IMR-90 (cell line): ENCODE results near the gene FBN1. TPM values are rescaled to one million over a fixed set of nuclear protein-coding genes. Genes with fewer than 3 reads are reported as not detected.

Experiments used
- ATAC-seq: fragments of 200-7000 bp; cut with Tn5 transposase; 2 replicates; pipeline ENCODE4 v1.9.1; 2020; ENCODE audit warnings: low read depth, mild to moderate bottlenecking, moderate library complexity
- BruUV-seq: library from RNA; stranded (reverse); fragments of 400-500 nt; replicated peaks from 2 replicates; lab custom pipeline; 2021; lab: Mats Ljungman, UMichigan
- CTCF ChIA-PET: fragments of 300-600 bp; formaldehyde crosslinking; extraction: SDS; loops from one replicate; lab custom pipeline; 2021; ENCODE audit warnings: antibody characterized with exemption; lab: Yijun Ruan, JAX
- POLR2A ChIA-PET: fragments of 300-600 bp; sonication (Branson Sonifier 250); formaldehyde crosslinking; loops from one replicate; lab custom pipeline; 2022; ENCODE audit warnings: antibody characterized with exemption; ENCODE audit not compliant: unreplicated experiment; lab: Charles Lee
- DNase-seq: peaks from one replicate; pipeline ENCODE4 v3.0.0; 2013
- H2AFZ ChIP-seq: replicated peaks from 2 replicates; pipeline ENCODE3; 2013; ENCODE audit warnings: low read length, mild to moderate bottlenecking; ENCODE audit not compliant: poor library complexity
- H2AK5ac ChIP-seq: 2 replicates; pipeline ENCODE4 v1.6.1; 2013; ENCODE audit warnings: low read depth, low read length, inconsistent platforms
- H2AK9ac ChIP-seq: replicated peaks from 2 replicates; pipeline ENCODE3; 2013; ENCODE audit warnings: mild to moderate bottlenecking, low read depth, low read length, moderate library complexity; ENCODE audit not compliant: poor library complexity
- H2BK120ac ChIP-seq: 2 replicates; pipeline ENCODE4 v1.6.1; 2013; ENCODE audit warnings: low read depth, low read length, inconsistent platforms
- H2BK15ac ChIP-seq: 3 replicates; pipeline ENCODE4 v1.6.1; 2013; ENCODE audit warnings: low read depth, low read length, inconsistent platforms
- H2BK20ac ChIP-seq: 2 replicates; pipeline ENCODE4 v1.6.1; 2013; ENCODE audit warnings: low read depth, mild to moderate bottlenecking, inconsistent platforms, low read length, moderate library complexity
- H2BK5ac ChIP-seq: 2 replicates; pipeline ENCODE4 v1.6.1; 2013; ENCODE audit warnings: mild to moderate bottlenecking, low read depth, low read length, inconsistent platforms; ENCODE audit not compliant: poor library complexity, severe bottlenecking
- H3K14ac ChIP-seq: replicated peaks from 2 replicates; pipeline ENCODE4 v1.6.1; 2013; ENCODE audit warnings: low read depth, low read length, inconsistent platforms
- H3K18ac ChIP-seq: 2 replicates; pipeline ENCODE4 v1.6.1; 2013; ENCODE audit warnings: low read depth, low read length, control low read depth
- H3K23ac ChIP-seq: 2 replicates; pipeline ENCODE4 v1.6.1; 2013; ENCODE audit warnings: low read depth, low read length, inconsistent platforms
- H3K27ac ChIP-seq: 2 replicates; pipeline ENCODE4 v1.5.1; 2013; ENCODE audit warnings: mild to moderate bottlenecking, control low read depth, low read length; ENCODE audit not compliant: insufficient read depth
- H3K27me3 ChIP-seq: 2 replicates; pipeline ENCODE4 v1.6.1; 2013; ENCODE audit warnings: low read length; ENCODE audit not compliant: control insufficient read depth, insufficient read depth
- H3K36me3 ChIP-seq: 2 replicates; pipeline ENCODE4 v1.6.1; 2013; ENCODE audit warnings: low read length, mixed read lengths; ENCODE audit not compliant: control insufficient read depth, insufficient read depth
- H3K4ac ChIP-seq: 2 replicates; pipeline ENCODE4 v1.6.1; 2013; ENCODE audit warnings: low read depth, low read length, inconsistent platforms
- H3K4me1 ChIP-seq: 2 replicates; pipeline ENCODE4 v1.6.1; 2013; ENCODE audit warnings: low read length, mixed read lengths; ENCODE audit not compliant: control insufficient read depth, insufficient read depth
- H3K4me2 ChIP-seq: 2 replicates; pipeline ENCODE4 v1.6.1; 2013; ENCODE audit warnings: low read depth, mild to moderate bottlenecking, control low read depth, low read length, moderate library complexity
- H3K4me3 ChIP-seq: 2 replicates; pipeline ENCODE4 v1.5.1; 2013; ENCODE audit warnings: low read depth, mild to moderate bottlenecking, control low read depth, low read length, moderate library complexity; ENCODE audit not compliant: insufficient read depth
- H3K56ac ChIP-seq: 2 replicates; pipeline ENCODE4 v1.6.1; 2013; ENCODE audit warnings: low read length, inconsistent platforms; ENCODE audit not compliant: insufficient read depth; ENCODE audit errors: extremely low read depth
- H3K79me1 ChIP-seq, 2 experiments: 2 replicates each; pipeline ENCODE4 v1.6.1; 2013; ENCODE audit warnings: low read length in 2 of 2, inconsistent platforms in 1 of 2, low read depth in 1 of 2
- H3K9ac ChIP-seq: 2 replicates; pipeline ENCODE4 v1.6.1; 2013; ENCODE audit warnings: low read depth, low read length, control low read depth
- H3K9me1 ChIP-seq: 2 replicates; pipeline ENCODE4 v1.6.1; 2013; ENCODE audit warnings: low read length, inconsistent platforms; ENCODE audit not compliant: insufficient read depth
- H3K9me3 ChIP-seq: 2 replicates; pipeline ENCODE4 v1.6.1; 2013; ENCODE audit warnings: low read length; ENCODE audit not compliant: control insufficient read depth, insufficient read depth
- H4K20me1 ChIP-seq: 2 replicates; pipeline ENCODE4 v1.6.1; 2013; ENCODE audit warnings: low read length, inconsistent platforms; ENCODE audit not compliant: insufficient read depth
- H4K5ac ChIP-seq: 2 replicates; pipeline ENCODE4 v1.6.1; 2013; ENCODE audit warnings: mild to moderate bottlenecking, low read depth, low read length, control low read depth
- H4K8ac ChIP-seq, 2 experiments: 2 replicates each; pipeline ENCODE4 v1.6.1; 2013; ENCODE audit warnings: low read depth in 2 of 2, low read length in 2 of 2, control low read depth in 1 of 2, inconsistent platforms in 1 of 2
- H4K91ac ChIP-seq: 2 replicates; pipeline ENCODE4 v1.6.1; 2013; ENCODE audit warnings: low read depth, low read length, inconsistent platforms; ENCODE audit not compliant: insufficient read depth
- BHLHE40 ChIP-seq: fragments of 150-350 bp; IDR thresholded peaks from 2 replicates; pipeline ENCODE4 v1.6.1; 2016; ENCODE audit warnings: mild to moderate bottlenecking, low read depth, low read length
- CHD1 ChIP-seq: IDR thresholded peaks from 2 replicates; pipeline ENCODE4 v1.6.1; 2012; ENCODE audit warnings: low read depth, low read length, improper control_type of control experiment
- NFE2L2 ChIP-seq: fragments of 150-350 bp; IDR thresholded peaks from 2 replicates; pipeline ENCODE4 v1.6.1; 2016; ENCODE audit warnings: low read depth, mild to moderate bottlenecking, low read length
- RAD21 ChIP-seq: IDR thresholded peaks from 2 replicates; pipeline ENCODE4 v1.6.1; 2012; ENCODE audit warnings: low read length, improper control_type of control experiment
- RFX5 ChIP-seq: IDR thresholded peaks from 2 replicates; pipeline ENCODE4 v1.8.0; 2012; ENCODE audit warnings: low read depth, mild to moderate bottlenecking, low read length, moderate library complexity
- SMC3 ChIP-seq: fragments of 150-350 bp; IDR thresholded peaks from 2 replicates; pipeline ENCODE4 v1.6.1; 2016; ENCODE audit warnings: low read depth, mild to moderate bottlenecking, antibody characterized with exemption, low read length, moderate library complexity
- WGBS, 2 experiments: methylation state at CpG; one replicate each; pipeline versions ENCODE4 v1.1.5 to v1.1.7; 2013; ENCODE audit warnings: missing lambda C conversion rate in 2 of 2; ENCODE audit not compliant: insufficient read length in 1 of 2; ENCODE audit errors: extremely low coverage in 2 of 2; 5-methylcytosine and 5-hydroxymethylcytosine counted together
- dilution Hi-C: fragments of 300-500 bp; cut with HindIII; formaldehyde crosslinking; loops from one replicate; pipeline ENCODE4 v1.14.3; 2018; ENCODE audit warnings: low sequenced_read_pairs; ENCODE audit not compliant: unreplicated experiment
- in situ Hi-C: fragments of 300-500 bp; cut with MboI; formaldehyde crosslinking; loops from 3 replicates; pipeline ENCODE4 v1.14.3; 2019; ENCODE audit warnings: low sequenced_read_pairs, inconsistent platforms, mixed read lengths
- intact Hi-C: fragments of 100-400 bp; cut with micrococcal nuclease; formaldehyde crosslinking; loops from 2 replicates; pipeline ENCODE4 v1.10.0; 2022
- polyA plus RNA-seq, 3 experiments: library from polyadenylated mRNA; depleted of rRNA; stranded (reverse); fragments of >200 nt; gene quantifications; 2 replicates each; pipeline ENCODE4 v1.2.3, GENCODE V29; 2012; ENCODE audit warnings: low replicate concordance in 1 of 3
- total RNA-seq: library from RNA; depleted of rRNA; stranded (reverse); fragments of >200 nt; gene quantifications from 2 replicates; pipeline ENCODE4 v1.2.3, GENCODE V29; 2012
- TF ChIP-seq, protein P1 (sequence below): fragments of 150-350 bp; IDR thresholded peaks from 2 replicates; pipeline ENCODE4 v1.6.1; 2017; ENCODE audit warnings: mild to moderate bottlenecking, antibody characterized with exemption, low read length, low read depth
- TF ChIP-seq, protein P2 (sequence below): fragments of 150-350 bp; IDR thresholded peaks from 2 replicates; pipeline ENCODE4 v1.6.1; 2016; ENCODE audit warnings: low read depth, mild to moderate bottlenecking, low read length, moderate library complexity, borderline replicate concordance

FBN1 gene
- total and polyA plus RNA-seq, 2 of the 4 experiments (the other 2 are of a cell fraction) = 134 to 283 TPM

DNA sequence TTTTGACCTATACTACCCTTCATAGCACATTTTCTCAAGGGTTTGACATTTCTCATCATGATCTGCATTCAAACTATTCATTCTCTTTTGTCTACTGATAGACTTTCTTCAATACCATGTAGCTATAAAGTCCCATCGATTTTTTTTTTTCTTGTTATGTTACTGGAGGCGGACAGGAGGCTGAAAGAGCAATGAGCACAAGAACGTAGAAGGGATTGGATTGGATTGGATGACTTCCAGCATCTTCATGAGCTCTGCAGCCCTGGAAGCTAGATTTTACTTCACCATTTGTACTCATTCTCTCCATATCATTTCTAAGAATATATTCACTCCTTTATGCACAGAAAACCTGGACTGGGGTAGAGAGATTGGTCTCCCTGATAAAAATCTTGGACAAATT lies 271.0 kb downstream of the FBN1 start:
- BruUV-seq = no TSS peak
- H2BK20ac ChIP-seq = no peak overlapping the region
- no peaks in the 10 kb centered on the region for H3K27me3 ChIP-seq
- dilution Hi-C loops = no loop called here
- no peak overlapping the region for H2BK120ac ChIP-seq
- H4K5ac ChIP-seq = no peak overlapping the region
- peak; percentile 22 for DNase-seq
- in situ Hi-C loops = loop anchor here (25.0 kb wide), 1 partner anchor 588 kb away; the partner anchor contains the start of gene SHC4
- H4K20me1 ChIP-seq = no peaks in the 10 kb centered on the region
- no peak overlapping the region for H3K4ac ChIP-seq
- no peak overlapping the region for H3K4me2 ChIP-seq
- H3K9me1 ChIP-seq = peaks cover 4% of the 10 kb centered on the region; the same call in 1 of the 2 replicates
- WGBS, 2 experiments = no CpG with 5 or more reads among the region's 3 CpGs
- H3K56ac ChIP-seq = no peak overlapping the region
- H3K18ac ChIP-seq = no peak overlapping the region
- no peak overlapping the region for H2AK9ac ChIP-seq
- intact Hi-C loops = no loop called here
- POLR2A ChIA-PET = no interaction called here
- no peak overlapping the region for H3K4me3 ChIP-seq
- H3K23ac ChIP-seq = no peak overlapping the region
- CTCF ChIA-PET = interaction anchor here (0.8 to 1.6 kb wide), 3 partner anchors 17 to 37 kb away, joined by 3 to 4 read pairs (median 3); no protein-coding TSS in a partner anchor
- no peaks in the 10 kb centered on the region for H3K79me1 ChIP-seq
- no peaks in the 10 kb centered on the region for H3K9me3 ChIP-seq
- H2AK5ac ChIP-seq = no peak overlapping the region
- no peak overlapping the region for H4K91ac ChIP-seq
- no peak overlapping the region for H2AFZ ChIP-seq
- TF ChIP-seq RAD21 = no peak
- TF ChIP-seq, protein P1, sequence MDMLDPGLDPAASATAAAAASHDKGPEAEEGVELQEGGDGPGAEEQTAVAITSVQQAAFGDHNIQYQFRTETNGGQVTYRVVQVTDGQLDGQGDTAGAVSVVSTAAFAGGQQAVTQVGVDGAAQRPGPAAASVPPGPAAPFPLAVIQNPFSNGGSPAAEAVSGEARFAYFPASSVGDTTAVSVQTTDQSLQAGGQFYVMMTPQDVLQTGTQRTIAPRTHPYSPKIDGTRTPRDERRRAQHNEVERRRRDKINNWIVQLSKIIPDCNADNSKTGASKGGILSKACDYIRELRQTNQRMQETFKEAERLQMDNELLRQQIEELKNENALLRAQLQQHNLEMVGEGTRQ = no peak
- no peak for TF ChIP-seq CHD1
- no peak for TF ChIP-seq RFX5
- no peak for TF ChIP-seq NFE2L2
- TF ChIP-seq SMC3 = no peak
- no peak for TF ChIP-seq BHLHE40
- TF ChIP-seq, protein P2, sequence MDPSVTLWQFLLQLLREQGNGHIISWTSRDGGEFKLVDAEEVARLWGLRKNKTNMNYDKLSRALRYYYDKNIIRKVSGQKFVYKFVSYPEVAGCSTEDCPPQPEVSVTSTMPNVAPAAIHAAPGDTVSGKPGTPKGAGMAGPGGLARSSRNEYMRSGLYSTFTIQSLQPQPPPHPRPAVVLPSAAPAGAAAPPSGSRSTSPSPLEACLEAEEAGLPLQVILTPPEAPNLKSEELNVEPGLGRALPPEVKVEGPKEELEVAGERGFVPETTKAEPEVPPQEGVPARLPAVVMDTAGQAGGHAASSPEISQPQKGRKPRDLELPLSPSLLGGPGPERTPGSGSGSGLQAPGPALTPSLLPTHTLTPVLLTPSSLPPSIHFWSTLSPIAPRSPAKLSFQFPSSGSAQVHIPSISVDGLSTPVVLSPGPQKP = no peak
- H3K27ac ChIP-seq = no peak overlapping the region
- no peak overlapping the region for H4K8ac ChIP-seq
- H3K9ac ChIP-seq = no peak overlapping the region
- ATAC-seq = no peak
- peaks cover 2% of the 10 kb centered on the region; the same call in 1 of the 2 replicates for H3K4me1 ChIP-seq
- no peak overlapping the region for H2BK15ac ChIP-seq
- H3K14ac ChIP-seq = no peak overlapping the region
- H3K36me3 ChIP-seq = no peaks in the 10 kb centered on the region
- no peak overlapping the region for H2BK5ac ChIP-seq
